ENCODE results near the gene ATXN7L1. TPM values are rescaled to one million over a fixed set of nuclear protein-coding genes. Genes with fewer than 3 reads are reported as not detected.
"Not testable (repeated sequence)": the region's sequence is repeated elsewhere in the genome, so short reads cannot be mapped to it uniquely, and the experiment has no call there.

The ATXN7L1 gene
- polyA plus RNA-seq, 1 donor from 2014 or later: 17.8 TPM

DNA sequence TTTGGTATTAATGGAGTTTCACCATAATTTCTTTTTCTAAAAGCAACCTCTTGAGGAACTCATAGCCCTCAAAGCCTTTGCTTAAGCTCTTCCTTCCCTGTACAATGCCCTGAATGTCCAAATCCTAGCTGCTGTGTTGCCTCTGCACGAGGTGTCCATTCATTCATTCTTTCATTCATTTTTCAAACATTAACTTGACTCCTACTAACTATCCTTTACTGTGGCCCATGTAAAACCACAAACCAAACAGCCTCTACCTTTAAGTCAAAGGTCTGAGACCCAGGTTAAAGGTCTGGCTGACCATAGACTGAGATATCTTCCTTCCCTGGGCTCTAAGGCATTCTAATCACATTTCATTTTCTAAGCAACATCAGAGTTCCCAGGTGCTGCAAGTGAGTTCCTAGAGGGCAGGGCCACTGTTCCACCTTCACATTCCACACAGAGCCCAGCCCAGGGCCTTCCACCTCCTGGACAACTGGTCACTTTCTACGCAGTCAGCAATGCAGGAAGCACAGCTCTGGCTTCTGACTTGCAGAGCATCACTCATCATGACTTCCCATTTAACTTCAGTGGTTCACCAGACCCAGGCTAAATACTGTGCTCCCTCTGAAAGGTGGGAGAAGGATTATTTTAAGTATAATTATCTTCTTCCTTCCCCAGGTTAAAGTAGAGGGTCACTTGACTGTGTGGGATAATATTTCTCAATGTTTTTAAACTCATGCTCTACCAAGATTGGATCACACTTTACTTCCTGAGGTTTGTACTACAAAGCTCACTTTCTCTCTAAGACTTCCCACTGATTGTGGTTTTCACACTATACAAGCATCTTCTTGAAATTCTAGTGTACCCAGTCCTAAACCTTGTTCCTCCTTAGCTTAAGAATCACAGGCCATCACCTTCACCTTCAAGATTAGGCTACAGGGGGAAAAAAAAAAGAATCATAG, 19.1 kb downstream of the ATXN7L1 start:
- H3K27me3 Mint-ChIP-seq: peaks cover 2% of the 10 kb centered on the region
- H3K27ac Mint-ChIP-seq: peak overlapping the region in 1 of 3 donors; percentile 52
- H3K4me1 Mint-ChIP-seq: no peaks in the 10 kb centered on the region
- no peaks in the 10 kb centered on the region for H3K36me3 Mint-ChIP-seq
- H3K9me3 Mint-ChIP-seq: no peaks in the 10 kb centered on the region
- H3K4me3 Mint-ChIP-seq: no peak overlapping the region

DNA sequence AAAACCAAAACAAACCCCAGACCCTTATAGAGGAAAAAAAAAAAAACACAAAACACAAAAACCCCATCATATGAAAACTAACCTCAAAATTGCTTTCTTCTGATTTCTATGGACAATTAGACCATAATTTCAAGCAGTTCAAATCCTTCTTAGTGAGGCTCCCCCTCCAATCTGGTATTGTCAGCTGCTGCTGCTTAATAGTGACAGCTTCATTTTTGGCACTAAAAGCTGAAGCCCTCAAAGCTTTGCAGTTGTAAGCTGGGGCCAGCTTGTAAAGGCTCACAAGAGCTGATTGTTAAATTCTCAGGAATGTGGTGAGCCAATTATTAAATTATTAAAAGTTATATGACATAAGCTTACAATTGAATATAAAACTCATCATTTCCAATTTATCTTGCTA, 21.9 kb downstream of the ATXN7L1 start:
- Mint-ChIP-seq H3K4me3 (peak overlapping the region in 1 of 4 donors; percentile 55), H3K36me3 (no peaks in the 10 kb centered on the region), H3K27ac (no peak overlapping the region)

DNA sequence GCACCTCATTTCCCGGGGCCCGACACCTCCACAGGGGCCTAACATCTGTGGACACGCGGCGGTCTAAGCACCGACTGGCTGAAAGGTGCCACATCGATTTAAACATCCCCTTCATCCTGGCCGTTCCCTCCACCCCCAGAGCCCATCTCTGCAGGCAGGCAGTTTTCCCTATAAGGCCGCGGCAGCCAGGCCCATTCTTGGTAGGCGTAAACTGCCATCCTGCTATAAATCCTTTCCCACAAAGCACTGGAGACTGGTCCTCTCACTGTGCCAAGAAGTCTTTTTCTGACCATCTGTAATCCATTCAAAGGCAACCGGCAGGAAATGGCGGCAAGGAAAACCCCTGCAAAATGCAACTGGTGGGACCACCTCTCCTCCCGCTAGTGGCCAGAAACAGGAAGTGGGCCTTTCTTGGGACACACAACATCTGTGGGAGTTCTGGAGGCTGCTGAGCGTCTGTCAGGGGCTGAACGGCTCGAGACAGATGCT, 22.4 kb downstream of the ATXN7L1 start:
- Mint-ChIP-seq H3K27ac (no peak overlapping the region), H3K4me3 (no peak overlapping the region), H3K9me3 (no peaks in the 10 kb centered on the region), H3K36me3 (no peaks in the 10 kb centered on the region), H3K4me1 (peaks cover 13 to 27% (median 18%) of the 10 kb centered on the region in 3 donors), H3K27me3 (peaks cover 2% of the 10 kb centered on the region)

More for the DNA sequence above, 21.9 kb downstream of the ATXN7L1 start:
- no peaks in the 10 kb centered on the region for H3K9me3 Mint-ChIP-seq
- H3K27me3 Mint-ChIP-seq: peaks cover 2% of the 10 kb centered on the region
- H3K4me1 Mint-ChIP-seq: peaks cover 9 to 21% (median 14%) of the 10 kb centered on the region in 3 donors

DNA sequence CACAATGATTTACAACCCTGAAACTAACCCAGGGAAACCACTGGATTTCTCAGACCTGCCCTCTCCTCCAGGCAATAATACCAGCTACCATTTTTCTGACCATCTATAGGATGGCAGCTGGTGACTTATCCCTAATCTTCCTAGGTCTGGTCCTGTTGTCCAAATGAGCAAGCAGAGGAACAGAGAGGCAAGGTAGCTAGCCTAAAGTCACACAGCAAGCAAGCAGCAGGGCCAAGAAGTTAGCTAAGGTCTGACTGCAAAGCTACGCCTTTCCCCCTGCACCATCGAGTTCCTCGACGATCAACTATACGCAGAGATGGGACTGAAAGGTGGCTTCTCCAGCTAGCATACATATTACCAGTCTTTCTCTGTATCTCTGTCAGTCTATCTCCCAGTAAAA, 25.3 kb downstream of the ATXN7L1 start:
- H3K27me3 Mint-ChIP-seq: peaks cover 2% of the 10 kb centered on the region
- peaks cover 13 to 30% (median 23%) of the 10 kb centered on the region in 3 donors for H3K4me1 Mint-ChIP-seq
- peak overlapping the region in 2 of 4 donors; percentile 19 to 32 for H3K4me3 Mint-ChIP-seq
- H3K9me3 Mint-ChIP-seq: no peaks in the 10 kb centered on the region
- H3K27ac Mint-ChIP-seq: peak overlapping the region in 1 of 3 donors; percentile 48
- no peaks in the 10 kb centered on the region for H3K36me3 Mint-ChIP-seq

DNA sequence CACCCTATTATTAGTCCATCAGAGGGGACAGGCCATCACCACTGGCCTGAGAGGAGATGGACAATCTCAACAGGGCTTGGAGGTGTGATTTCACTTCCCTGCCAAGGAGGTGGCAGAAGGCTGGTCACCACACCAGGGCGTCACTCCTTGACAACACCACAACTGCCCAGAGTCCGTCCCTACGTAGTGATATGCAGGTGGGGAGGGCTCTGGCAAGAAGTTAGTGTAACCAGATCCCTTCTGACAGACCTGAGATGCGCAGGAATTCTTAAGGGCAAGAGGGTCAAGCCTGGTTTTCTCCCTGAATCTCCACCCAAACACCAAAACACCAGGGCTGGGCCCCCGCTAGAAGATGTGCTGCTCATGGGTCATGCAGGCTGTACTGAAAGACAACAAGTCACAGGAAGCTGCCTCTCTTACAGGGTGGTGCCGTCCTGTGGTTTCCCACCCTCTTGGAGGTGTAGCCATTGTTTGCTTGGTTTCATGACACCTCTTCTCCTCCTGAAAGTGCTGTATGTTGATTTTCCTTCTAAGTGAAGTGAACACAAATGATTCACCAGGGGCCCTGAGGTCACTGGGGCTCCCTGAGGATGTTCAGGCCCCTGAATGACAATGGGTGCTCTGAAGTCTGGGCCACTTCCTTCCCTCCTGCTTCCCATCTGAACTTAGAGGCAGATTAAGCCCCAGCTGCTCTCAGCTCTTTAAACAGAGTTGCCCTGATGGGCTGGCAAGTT, 27.1 kb downstream of the ATXN7L1 start:
- peaks cover 0 to 3% (median 0%) of the 10 kb centered on the region in 3 donors for H3K9me3 Mint-ChIP-seq
- H3K4me1 Mint-ChIP-seq: peaks cover 13 to 30% (median 23%) of the 10 kb centered on the region in 3 donors
- H3K27ac Mint-ChIP-seq: peak overlapping the region; percentile 20 to 88 (median 73)
- H3K36me3 Mint-ChIP-seq: peaks cover 3% of the 10 kb centered on the region
- peaks cover 3% of the 10 kb centered on the region for H3K27me3 Mint-ChIP-seq
- peak overlapping the region in 3 of 4 donors; percentile 15 to 81 (median 18) for H3K4me3 Mint-ChIP-seq

DNA sequence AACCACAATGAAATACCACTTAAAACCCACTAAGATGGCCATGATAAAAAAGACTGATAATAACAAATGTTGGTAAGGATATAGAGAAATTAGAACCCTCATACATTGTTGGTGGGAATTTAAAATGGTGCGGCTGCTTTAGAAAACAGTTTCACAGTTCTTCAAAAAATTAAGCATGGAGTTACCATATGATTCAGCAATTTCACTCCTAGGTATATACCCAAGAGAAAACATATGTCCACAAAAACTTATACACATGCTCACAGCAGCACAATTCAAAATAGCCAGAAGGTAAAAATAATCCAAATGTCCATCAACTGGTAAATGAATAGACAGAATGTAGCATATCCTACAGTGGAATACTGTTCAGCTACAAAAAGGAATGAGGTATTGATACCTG, 30.0 kb downstream of the ATXN7L1 start:
- Mint-ChIP-seq H3K27ac (no peak overlapping the region), H3K4me1 (peaks cover 6 to 26% (median 17%) of the 10 kb centered on the region in 3 donors), H3K4me3 (no peak overlapping the region), H3K9me3 (peaks cover 0 to 3% (median 0%) of the 10 kb centered on the region in 3 donors), H3K36me3 (peaks cover 3% of the 10 kb centered on the region), H3K27me3 (peaks cover 1% of the 10 kb centered on the region)

DNA sequence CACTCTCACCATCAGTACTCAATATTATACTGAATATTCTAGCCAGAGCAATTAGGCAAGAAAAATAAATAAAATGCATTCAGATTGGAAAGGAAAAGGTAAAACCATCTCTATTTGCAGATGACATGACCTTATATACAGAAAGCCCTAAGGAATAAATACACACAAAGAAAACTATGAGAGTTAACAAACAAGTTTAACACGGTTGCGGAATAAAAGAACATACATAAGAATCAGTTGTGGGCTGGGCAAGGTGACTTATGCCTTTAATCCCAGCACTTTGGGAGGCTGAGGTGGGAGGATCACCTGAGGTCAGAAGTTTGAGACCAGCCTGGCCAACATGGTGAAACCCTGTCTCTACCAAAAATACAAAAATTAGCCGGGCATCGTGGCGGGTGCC, 31.7 kb downstream of the ATXN7L1 start:
- not testable (repeated sequence) for H3K4me3 Mint-ChIP-seq, H3K27ac Mint-ChIP-seq

DNA sequence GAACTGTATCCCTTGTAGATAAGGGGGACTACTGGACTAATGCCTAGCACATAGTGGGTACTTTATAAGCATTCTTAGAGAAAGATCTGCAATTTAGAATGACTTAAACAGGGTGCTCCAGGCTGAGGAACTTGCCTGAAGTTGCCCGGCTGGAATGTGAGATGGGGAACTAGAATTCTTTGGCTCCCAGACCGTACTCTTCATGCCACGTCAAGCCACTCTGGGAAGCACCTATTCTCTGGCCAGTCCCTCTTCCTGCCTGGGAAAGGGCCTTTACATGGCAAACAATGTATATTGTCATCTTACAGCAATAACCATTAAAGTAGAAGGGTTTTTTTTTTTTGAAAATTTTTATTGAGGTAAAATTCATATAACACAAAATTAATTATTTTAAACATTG, 34.5 kb downstream of the ATXN7L1 start:
- no peak overlapping the region for H3K4me3 Mint-ChIP-seq
- peaks cover 1% of the 10 kb centered on the region for H3K27me3 Mint-ChIP-seq
- H3K36me3 Mint-ChIP-seq: peaks cover 3% of the 10 kb centered on the region
- peaks cover 0 to 3% (median 0%) of the 10 kb centered on the region in 3 donors for H3K9me3 Mint-ChIP-seq
- H3K27ac Mint-ChIP-seq: no peak overlapping the region
- H3K4me1 Mint-ChIP-seq: peaks cover 0 to 2% (median 2%) of the 10 kb centered on the region in 3 donors

More for the DNA sequence above, 31.7 kb downstream of the ATXN7L1 start:
- H3K4me1 Mint-ChIP-seq: peaks cover 5 to 13% (median 12%) of the 10 kb centered on the region in 3 donors
- not testable (repeated sequence) for H3K9me3 Mint-ChIP-seq, H3K36me3 Mint-ChIP-seq, H3K27me3 Mint-ChIP-seq

DNA sequence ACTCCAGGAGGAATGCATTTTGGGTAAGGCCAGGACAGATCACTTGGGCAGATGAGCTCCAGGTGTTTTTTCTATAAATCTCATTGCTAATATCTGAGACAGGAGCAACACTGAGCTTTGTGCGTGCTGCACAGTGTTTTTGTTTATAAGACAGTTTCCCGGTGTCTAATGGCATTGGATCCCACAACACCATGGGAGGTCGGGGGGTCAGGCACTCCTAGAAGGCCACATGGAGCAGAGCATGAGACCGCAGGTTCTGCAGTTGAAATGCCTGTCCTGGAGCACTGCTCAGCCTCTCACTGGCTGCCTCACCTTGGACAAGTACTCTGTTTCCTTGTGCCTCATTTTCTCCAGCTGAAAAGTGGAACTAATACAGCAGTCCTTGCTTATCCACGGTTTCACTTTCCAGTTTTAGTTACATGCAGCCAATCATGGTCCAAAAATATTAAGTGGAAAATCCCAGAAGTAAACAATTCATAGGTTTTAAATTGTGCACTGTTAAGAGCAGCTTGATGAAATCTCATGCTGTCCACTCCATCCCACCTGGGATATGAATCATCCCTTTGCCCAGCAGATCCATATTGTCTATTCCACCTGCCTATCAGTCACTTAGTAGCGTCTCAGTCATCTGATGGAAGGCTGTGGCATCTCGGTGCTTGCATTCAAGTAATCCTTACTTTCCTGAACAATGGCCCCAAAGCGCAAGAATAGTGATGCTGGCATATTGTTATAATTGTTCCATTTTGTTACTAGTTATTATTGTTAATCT, 35.2 kb downstream of the ATXN7L1 start:
- H3K4me1 Mint-ChIP-seq: peaks cover 0 to 2% (median 2%) of the 10 kb centered on the region in 3 donors
- no peak overlapping the region for H3K27ac Mint-ChIP-seq
- H3K27me3 Mint-ChIP-seq: peaks cover 1% of the 10 kb centered on the region

DNA sequence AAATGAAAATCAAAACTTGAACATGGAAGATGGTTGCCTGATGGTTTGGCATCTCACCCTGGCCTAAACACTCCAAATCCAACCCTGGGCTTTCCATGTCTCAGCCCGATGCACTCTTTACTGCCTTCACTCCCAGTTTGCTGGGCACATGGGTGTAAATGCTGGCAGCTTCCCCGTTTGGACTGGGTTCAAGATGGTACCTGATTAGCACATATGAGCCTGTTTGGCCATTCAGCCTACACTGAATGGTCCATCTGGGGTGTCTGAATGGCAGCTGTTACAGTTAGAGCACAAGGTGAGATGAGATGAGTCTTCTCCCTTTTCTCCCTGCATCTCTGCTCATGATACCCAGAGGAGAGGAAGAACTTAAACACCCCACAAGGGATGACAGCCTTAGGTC, 37.1 kb downstream of the ATXN7L1 start:
- Mint-ChIP-seq H3K9me3 (peaks cover 0 to 1% (median 0%) of the 10 kb centered on the region in 3 donors), H3K4me1 (peaks cover 0 to 4% (median 2%) of the 10 kb centered on the region in 3 donors), H3K4me3 (no peak overlapping the region), H3K36me3 (peaks cover 2% of the 10 kb centered on the region), H3K27me3 (peaks cover 4% of the 10 kb centered on the region), H3K27ac (no peak overlapping the region)

More for the DNA sequence above, 35.2 kb downstream of the ATXN7L1 start:
- H3K4me3 Mint-ChIP-seq: no peak overlapping the region
- H3K36me3 Mint-ChIP-seq: peaks cover 4% of the 10 kb centered on the region
- H3K9me3 Mint-ChIP-seq: peaks cover 0 to 3% (median 0%) of the 10 kb centered on the region in 3 donors

DNA sequence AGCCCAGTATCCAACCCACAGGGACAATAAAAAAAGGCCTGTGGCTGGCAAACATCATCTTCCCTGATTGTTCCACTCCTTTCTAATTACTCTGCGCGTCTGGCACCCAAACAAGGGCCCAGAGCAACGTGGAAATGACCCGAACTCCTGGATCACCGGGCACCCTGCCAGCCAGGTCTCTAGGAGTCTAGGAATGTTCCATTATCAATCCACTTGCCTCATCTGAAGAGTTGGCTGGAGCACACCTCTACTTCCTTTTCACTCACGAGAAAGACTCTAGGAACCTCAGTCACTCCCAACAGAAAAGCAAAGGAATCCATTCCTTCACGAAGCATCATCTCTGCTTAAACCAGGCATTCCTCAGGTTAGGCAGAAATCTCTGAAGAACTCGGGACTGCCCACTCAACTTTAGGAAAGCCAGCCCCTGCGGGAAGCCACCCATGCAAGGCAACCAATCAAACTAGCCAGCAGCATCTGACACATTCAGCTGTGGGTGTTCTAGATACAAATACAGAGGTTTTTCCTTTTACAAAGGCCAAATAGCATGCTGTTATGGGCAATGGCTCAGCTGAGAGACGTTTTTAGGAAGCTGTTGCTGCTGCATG, 37.7 kb downstream of the ATXN7L1 start:
- Mint-ChIP-seq H3K27me3 (peaks cover 4% of the 10 kb centered on the region), H3K27ac (no peak overlapping the region), H3K4me1 (peaks cover 0 to 4% (median 2%) of the 10 kb centered on the region in 3 donors)

DNA sequence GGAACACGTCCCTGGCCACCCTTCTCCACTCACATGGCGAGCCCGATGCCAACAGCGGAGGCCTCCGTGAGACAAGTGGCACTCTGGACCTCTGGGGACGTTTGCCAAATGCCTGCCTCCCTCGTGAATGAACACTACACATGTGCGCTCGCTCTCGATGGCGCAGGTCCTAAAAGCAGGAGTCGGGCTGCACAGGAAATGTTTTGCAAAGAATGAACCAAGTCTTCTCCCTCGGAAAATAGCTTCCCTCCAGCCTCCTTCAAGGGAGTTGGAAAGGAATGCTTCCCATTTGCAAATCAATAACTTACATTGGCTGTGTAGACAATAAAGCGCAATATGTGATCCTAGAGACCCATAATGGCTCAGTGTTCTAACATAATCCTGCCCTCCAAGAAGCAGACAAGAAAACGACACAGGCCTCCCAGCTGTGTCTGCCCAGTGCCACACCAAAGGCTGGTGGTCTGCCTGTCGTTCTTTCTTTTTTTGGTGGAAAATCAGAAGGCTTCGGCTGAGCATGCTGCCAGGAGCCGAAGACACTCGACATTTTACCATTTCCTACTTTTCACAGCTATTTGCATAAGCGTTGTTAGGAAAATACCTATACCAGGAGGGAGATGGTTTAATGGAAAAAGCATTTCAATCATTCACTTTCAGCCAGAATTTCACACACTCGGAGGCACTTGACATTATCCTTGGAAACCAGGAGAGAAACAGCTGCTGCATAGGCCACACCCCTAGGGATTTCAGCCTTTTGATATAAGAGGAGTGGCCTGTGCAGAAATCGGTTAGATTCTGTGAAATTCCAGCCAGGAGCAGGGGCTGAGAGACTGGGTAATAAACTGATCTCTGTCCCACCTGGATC, 38.4 kb downstream of the ATXN7L1 start:
- Mint-ChIP-seq H3K4me3 (no peak overlapping the region), H3K36me3 (peaks cover 2% of the 10 kb centered on the region), H3K27me3 (peaks cover 4% of the 10 kb centered on the region), H3K27ac (no peak overlapping the region), H3K9me3 (peaks cover 0 to 1% (median 0%) of the 10 kb centered on the region in 3 donors), H3K4me1 (peaks cover 0 to 4% (median 2%) of the 10 kb centered on the region in 3 donors)

More for the DNA sequence above, 37.7 kb downstream of the ATXN7L1 start:
- Mint-ChIP-seq H3K9me3 (peaks cover 0 to 1% (median 0%) of the 10 kb centered on the region in 3 donors), H3K4me3 (no peak overlapping the region), H3K36me3 (peaks cover 2% of the 10 kb centered on the region)

DNA sequence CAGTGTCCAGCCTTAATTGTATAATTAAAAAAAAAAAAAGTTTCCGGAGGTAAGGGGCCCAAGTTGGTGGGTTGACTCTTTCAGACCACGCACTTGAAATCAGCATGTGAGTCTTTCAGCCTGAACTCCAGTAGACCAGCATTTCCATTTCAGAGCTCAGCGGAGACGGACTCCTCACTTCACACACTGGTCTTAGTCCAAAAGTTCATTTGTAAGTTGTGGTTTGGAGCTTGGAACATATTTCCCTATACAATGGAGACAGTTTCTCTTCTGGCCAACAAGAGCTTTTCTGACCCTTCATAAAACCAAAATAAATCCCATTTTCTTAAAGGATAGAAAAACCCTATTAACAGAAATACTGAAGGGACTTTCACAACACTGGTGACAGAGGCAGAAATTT, 41.0 kb downstream of the ATXN7L1 start:
- Mint-ChIP-seq H3K27ac (no peak overlapping the region), H3K36me3 (peaks cover 2% of the 10 kb centered on the region), H3K27me3 (peaks cover 4% of the 10 kb centered on the region), H3K4me1 (peaks cover 0 to 2% (median 0%) of the 10 kb centered on the region in 3 donors), H3K4me3 (no peak overlapping the region), H3K9me3 (peaks cover 0 to 1% (median 0%) of the 10 kb centered on the region in 3 donors)

Measured in IgD-negative memory B cell (primary cell).